IgD-negative memory B cell (primary cell): ENCODE results near the gene LIMS2. TPM values are rescaled to one million over a fixed set of nuclear protein-coding genes. Genes with fewer than 3 reads are reported as not detected.

Source experiments
- H3K27ac Mint-ChIP-seq, 3 donors: one replicate each; pipeline ENCODE4 v1.8.0; 2020 to 2022; ENCODE audit warnings: mild to moderate bottlenecking in 3 of 3, mixed read lengths in 3 of 3, moderate library complexity in 1 of 3
- H3K27me3 Mint-ChIP-seq: one replicate; pipeline ENCODE4 v1.8.0; 2021; ENCODE audit warnings: mixed read lengths
- H3K36me3 Mint-ChIP-seq: one replicate; pipeline ENCODE4 v1.8.0; 2020; ENCODE audit warnings: mild to moderate bottlenecking, mixed read lengths
- H3K4me1 Mint-ChIP-seq, 3 donors: one replicate each; pipeline ENCODE4 v1.8.0; 2020 to 2022; ENCODE audit warnings: mixed read lengths in 3 of 3, mild to moderate bottlenecking in 1 of 3
- H3K4me3 Mint-ChIP-seq, 4 donors: one replicate each; pipeline ENCODE4 v1.8.0; 2020 to 2022; ENCODE audit warnings: mild to moderate bottlenecking in 4 of 4, mixed read lengths in 4 of 4, moderate library complexity in 3 of 4
- H3K9me3 Mint-ChIP-seq, 3 donors: one replicate each; pipeline ENCODE4 v1.8.0; 2020 to 2021; ENCODE audit warnings: mixed read lengths in 3 of 3, mild to moderate bottlenecking in 1 of 3
- polyA plus RNA-seq: library from polyadenylated mRNA; unstranded; fragments of 300-500 nt; fragmentation: Illumina TruSeq; gene quantifications from one replicate; pipeline ENCODE4 v1.2.3, GENCODE V29; 2021

LIMS2 gene
- polyA plus RNA-seq, 1 donor from 2014 or later, result 35.1 TPM

GRCh38 chr2:127651381-127651809 is 23.9 kb downstream of the LIMS2 start:
- H3K36me3 Mint-ChIP-seq, result no peaks in the 10 kb centered on the region
- peaks cover 25 to 27% (median 26%) of the 10 kb centered on the region in 3 donors for H3K4me1 Mint-ChIP-seq
- no peaks in the 10 kb centered on the region for H3K9me3 Mint-ChIP-seq
- H3K27me3 Mint-ChIP-seq, result no peaks in the 10 kb centered on the region
- peak overlapping the region in 1 of 4 donors; percentile 60 for H3K4me3 Mint-ChIP-seq
- H3K27ac Mint-ChIP-seq, result peak overlapping the region in 1 of 3 donors; percentile 81

GRCh38 chr2:127650785-127651380 is 24.4 kb downstream of the LIMS2 start:
- H3K9me3 Mint-ChIP-seq, result no peaks in the 10 kb centered on the region
- H3K36me3 Mint-ChIP-seq, result no peaks in the 10 kb centered on the region
- peaks cover 25 to 27% (median 26%) of the 10 kb centered on the region in 3 donors for H3K4me1 Mint-ChIP-seq
- H3K27me3 Mint-ChIP-seq, result no peaks in the 10 kb centered on the region
- H3K4me3 Mint-ChIP-seq, result peak overlapping the region in 1 of 4 donors; percentile 60
- no peak overlapping the region for H3K27ac Mint-ChIP-seq

GRCh38 chr2:127650041-127650784 is 25.1 kb downstream of the LIMS2 start:
- no peak overlapping the region for H3K4me3 Mint-ChIP-seq
- no peaks in the 10 kb centered on the region for H3K36me3 Mint-ChIP-seq
- H3K27ac Mint-ChIP-seq, result peak overlapping the region in 1 of 3 donors; percentile 78
- H3K27me3 Mint-ChIP-seq, result no peaks in the 10 kb centered on the region
- no peaks in the 10 kb centered on the region for H3K9me3 Mint-ChIP-seq
- peaks cover 25 to 27% (median 26%) of the 10 kb centered on the region in 3 donors for H3K4me1 Mint-ChIP-seq

- Mint-ChIP-seq H3K9me3 (no peaks in the 10 kb centered on the region), H3K36me3 (peaks cover 2% of the 10 kb centered on the region), H3K4me3 (peak overlapping the region in 2 of 4 donors; percentile 83 to 87), H3K27ac (peak overlapping the region in 1 of 3 donors; percentile 78), H3K27me3 (no peaks in the 10 kb centered on the region), H3K4me1 (peaks cover 25 to 32% (median 27%) of the 10 kb centered on the region in 3 donors)
These were observed 25.7 kb downstream of the LIMS2 start for GRCh38 chr2:127649684-127650040.

- Mint-ChIP-seq H3K4me3 (no peak overlapping the region), H3K27me3 (no peaks in the 10 kb centered on the region), H3K36me3 (peaks cover 2% of the 10 kb centered on the region), H3K9me3 (no peaks in the 10 kb centered on the region), H3K4me1 (peaks cover 25 to 33% (median 27%) of the 10 kb centered on the region in 3 donors), H3K27ac (peak overlapping the region in 1 of 3 donors; percentile 78)
These were observed 26.2 kb downstream of the LIMS2 start for GRCh38 chr2:127649100-127649611.

- Mint-ChIP-seq H3K4me3 (peak overlapping the region in 2 of 4 donors; percentile 34 to 77), H3K27ac (peak overlapping the region in 1 of 3 donors; percentile 64), H3K9me3 (no peaks in the 10 kb centered on the region), H3K4me1 (peaks cover 24 to 35% (median 27%) of the 10 kb centered on the region in 3 donors), H3K36me3 (peaks cover 2% of the 10 kb centered on the region), H3K27me3 (no peaks in the 10 kb centered on the region)
These were observed 27.0 kb downstream of the LIMS2 start for GRCh38 chr2:127648321-127648720.

- Mint-ChIP-seq H3K4me3 (peak overlapping the region in 1 of 4 donors; percentile 77), H3K27me3 (no peaks in the 10 kb centered on the region), H3K36me3 (peaks cover 2% of the 10 kb centered on the region), H3K27ac (peak overlapping the region in 2 of 3 donors; percentile 24 to 64), H3K9me3 (no peaks in the 10 kb centered on the region), H3K4me1 (peaks cover 22 to 34% (median 23%) of the 10 kb centered on the region in 3 donors)
These were observed 27.8 kb downstream of the LIMS2 start for GRCh38 chr2:127647242-127648190.

GRCh38 chr2:127646487-127647241 is 28.7 kb downstream of the LIMS2 start:
- no peaks in the 10 kb centered on the region for H3K27me3 Mint-ChIP-seq

GRCh38 chr2:127645395-127646291 is 29.7 kb downstream of the LIMS2 start, which contains the start of gene GPR17:
GPR17 (plus strand) TSS chr2:127646153; CDS start chr2:127650736, 4,583 bp downstream.
- Mint-ChIP-seq H3K4me1 (peaks cover 18 to 22% (median 19%) of the 10 kb centered on the region in 3 donors), H3K9me3 (no peaks in the 10 kb centered on the region), H3K27me3 (no peaks in the 10 kb centered on the region), H3K27ac (peak within 1 kb of the TSS in 1 of 3 donors; percentile 38), H3K36me3 (peaks cover 2% of the 10 kb centered on the region), H3K4me3 (no peak within 1 kb of the TSS)

More at GRCh38 chr2:127646487-127647241, 28.7 kb downstream of the LIMS2 start:
- H3K4me1 Mint-ChIP-seq, result peaks cover 19 to 30% (median 19%) of the 10 kb centered on the region in 3 donors
- no peak overlapping the region for H3K27ac Mint-ChIP-seq
- H3K4me3 Mint-ChIP-seq, result no peak overlapping the region
- H3K9me3 Mint-ChIP-seq, result no peaks in the 10 kb centered on the region
- peaks cover 2% of the 10 kb centered on the region for H3K36me3 Mint-ChIP-seq

- Mint-ChIP-seq H3K4me1 (peaks cover 20 to 27% (median 22%) of the 10 kb centered on the region in 3 donors), H3K4me3 (no peak overlapping the region), H3K9me3 (no peaks in the 10 kb centered on the region), H3K36me3 (peaks cover 2% of the 10 kb centered on the region), H3K27ac (peak overlapping the region in 2 of 3 donors; percentile 38 to 65), H3K27me3 (no peaks in the 10 kb centered on the region)
These were observed 30.3 kb downstream of the LIMS2 start for GRCh38 chr2:127645026-127645394.

GRCh38 chr2:127644066-127645025 is 31.0 kb downstream of the LIMS2 start:
- Mint-ChIP-seq H3K27me3 (no peaks in the 10 kb centered on the region), H3K4me1 (peaks cover 19 to 24% (median 23%) of the 10 kb centered on the region in 3 donors), H3K27ac (peak overlapping the region in 2 of 3 donors; percentile 38 to 65), H3K4me3 (peak overlapping the region in 1 of 4 donors; percentile 32), H3K9me3 (no peaks in the 10 kb centered on the region), H3K36me3 (peaks cover 3% of the 10 kb centered on the region)

- Mint-ChIP-seq H3K4me3 (no peak overlapping the region), H3K27ac (no peak overlapping the region), H3K27me3 (no peaks in the 10 kb centered on the region), H3K9me3 (no peaks in the 10 kb centered on the region), H3K36me3 (peaks cover 3% of the 10 kb centered on the region), H3K4me1 (peaks cover 17 to 24% (median 24%) of the 10 kb centered on the region in 3 donors)
These were observed 31.8 kb downstream of the LIMS2 start for GRCh38 chr2:127643439-127644065.
